AG10803 (cell line): ENCODE data around the gene HTR3E.

Source experiments
- DNase-seq: peaks from one replicate; pipeline ENCODE4 v3.0.0; 2010; ENCODE audit warnings: low read depth
- H3K4me3 ChIP-seq: 2 replicates; pipeline ENCODE4 v1.5.1; 2011; ENCODE audit warnings: mild to moderate bottlenecking, low read length, control low read depth
- TF ChIP-seq, protein P1 (sequence below): conservative IDR thresholded peaks from 2 replicates; pipeline ENCODE4 v1.5.1; 2011; ENCODE audit warnings: mild to moderate bottlenecking, low read length, control low read depth, inconsistent platforms

HTR3E gene

DNA sequence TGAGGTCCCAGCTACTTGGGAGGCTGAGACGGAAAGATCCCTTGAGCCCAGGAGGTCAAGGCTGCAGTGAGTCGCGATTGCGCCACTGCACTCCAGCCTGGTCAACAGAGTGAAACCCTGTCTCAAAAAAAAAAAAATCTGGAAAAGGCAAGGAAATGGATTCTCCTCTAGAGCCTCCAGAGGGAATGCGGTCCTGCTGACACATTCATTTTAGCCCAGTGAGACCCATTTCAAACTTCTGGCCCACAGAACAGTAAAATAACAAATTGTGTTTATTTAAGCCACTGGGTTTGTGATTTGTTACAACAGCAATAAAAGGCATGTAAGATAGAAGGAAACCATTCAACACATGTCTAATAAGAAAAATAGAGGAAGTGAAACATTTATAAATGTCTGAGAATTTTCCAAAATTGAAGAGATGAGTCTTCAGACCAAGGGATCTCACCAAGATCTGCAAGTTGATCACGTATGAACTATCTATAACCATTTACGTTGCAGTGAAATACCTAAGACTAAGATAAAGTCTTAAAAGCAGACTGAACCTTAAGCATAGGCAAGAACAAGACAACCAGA lies at the start of gene HTR3E:
Gene HTR3E, plus strand, starts transcription at position 254 of the 573 bp plus-strand sequence. CDS start 466 bp downstream, outside the sequence.
- DNase-seq: no peak
- no peak within 1 kb of the TSS for H3K4me3 ChIP-seq
- TF ChIP-seq, protein P1, sequence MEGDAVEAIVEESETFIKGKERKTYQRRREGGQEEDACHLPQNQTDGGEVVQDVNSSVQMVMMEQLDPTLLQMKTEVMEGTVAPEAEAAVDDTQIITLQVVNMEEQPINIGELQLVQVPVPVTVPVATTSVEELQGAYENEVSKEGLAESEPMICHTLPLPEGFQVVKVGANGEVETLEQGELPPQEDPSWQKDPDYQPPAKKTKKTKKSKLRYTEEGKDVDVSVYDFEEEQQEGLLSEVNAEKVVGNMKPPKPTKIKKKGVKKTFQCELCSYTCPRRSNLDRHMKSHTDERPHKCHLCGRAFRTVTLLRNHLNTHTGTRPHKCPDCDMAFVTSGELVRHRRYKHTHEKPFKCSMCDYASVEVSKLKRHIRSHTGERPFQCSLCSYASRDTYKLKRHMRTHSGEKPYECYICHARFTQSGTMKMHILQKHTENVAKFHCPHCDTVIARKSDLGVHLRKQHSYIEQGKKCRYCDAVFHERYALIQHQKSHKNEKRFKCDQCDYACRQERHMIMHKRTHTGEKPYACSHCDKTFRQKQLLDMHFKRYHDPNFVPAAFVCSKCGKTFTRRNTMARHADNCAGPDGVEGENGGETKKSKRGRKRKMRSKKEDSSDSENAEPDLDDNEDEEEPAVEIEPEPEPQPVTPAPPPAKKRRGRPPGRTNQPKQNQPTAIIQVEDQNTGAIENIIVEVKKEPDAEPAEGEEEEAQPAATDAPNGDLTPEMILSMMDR: no peak

DNA sequence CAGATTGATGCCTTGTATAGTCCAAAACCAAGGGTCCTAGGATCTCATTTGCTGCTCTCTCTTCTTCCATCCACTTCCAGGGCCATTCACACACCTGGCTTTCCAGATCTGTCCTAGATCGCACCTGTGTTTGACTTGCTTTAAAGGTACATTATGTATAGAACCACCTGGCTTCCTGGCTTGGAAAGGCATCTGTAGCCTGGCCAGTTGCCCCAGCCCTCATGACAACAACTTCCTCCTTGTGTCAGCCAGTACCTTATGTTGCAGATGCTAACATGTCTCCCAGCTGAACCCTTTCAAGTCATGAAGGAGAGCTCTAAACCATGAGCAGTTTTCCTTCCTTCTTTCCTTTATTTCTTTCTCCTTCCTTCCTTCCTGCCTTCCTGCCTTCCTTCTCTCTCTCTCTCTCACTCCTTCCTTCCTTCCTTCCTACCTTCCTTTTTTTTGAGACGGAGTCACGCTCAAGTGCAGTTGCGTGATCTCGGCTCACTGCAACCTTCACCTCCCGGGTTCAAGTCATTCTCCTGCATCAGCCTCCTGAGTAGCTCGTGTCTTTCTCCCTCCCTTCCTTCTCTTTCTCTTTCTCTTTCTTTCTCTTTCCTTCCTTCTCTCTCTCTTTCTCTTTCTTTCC lies 46.5 kb upstream of the HTR3E start:
- no peak for DNase-seq
- TF ChIP-seq, protein P1: no peak
- no peak overlapping the region for H3K4me3 ChIP-seq

GRCh38 chr3:184052767-184053166 lies 44.1 kb upstream of the HTR3E start, which contains the start of gene HTR3C:
TSS of gene HTR3C (plus strand) at chr3:184053047. CDS start at chr3:184053081, 34 bp downstream.
- no peak for DNase-seq
- no peak within 1 kb of the TSS for H3K4me3 ChIP-seq
- TF ChIP-seq, protein P1: no peak

GRCh38 chr3:184058029-184058428 lies 38.8 kb upstream of the HTR3E start:
- H3K4me3 ChIP-seq: no peak overlapping the region
- peak; percentile 46 for DNase-seq
- TF ChIP-seq, protein P1: no peak

DNA sequence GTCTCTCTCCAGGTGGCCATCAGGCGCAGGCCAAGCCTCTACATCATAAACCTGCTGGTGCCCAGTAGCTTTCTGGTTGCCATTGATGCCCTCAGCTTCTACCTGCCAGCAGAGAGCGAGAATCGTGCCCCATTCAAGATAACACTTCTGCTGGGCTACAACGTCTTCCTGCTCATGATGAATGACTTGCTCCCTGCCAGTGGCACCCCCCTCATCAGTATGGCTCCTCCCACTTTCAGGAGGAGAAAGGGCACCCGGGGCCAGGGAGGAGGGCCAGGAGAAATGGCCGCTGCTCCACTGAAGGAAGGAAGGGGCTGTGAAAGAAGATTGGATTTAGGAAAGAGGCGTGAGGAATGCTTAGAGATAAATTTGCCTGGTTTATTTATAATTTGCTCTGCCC lies 37.4 kb upstream of the HTR3E start:
- TF ChIP-seq, protein P1: no peak
- no peak for DNase-seq
- H3K4me3 ChIP-seq: no peak overlapping the region

GRCh38 chr3:184062637-184063036 lies 34.2 kb upstream of the HTR3E start:
- TF ChIP-seq, protein P1: no peak
- no peak overlapping the region for H3K4me3 ChIP-seq

DNA sequence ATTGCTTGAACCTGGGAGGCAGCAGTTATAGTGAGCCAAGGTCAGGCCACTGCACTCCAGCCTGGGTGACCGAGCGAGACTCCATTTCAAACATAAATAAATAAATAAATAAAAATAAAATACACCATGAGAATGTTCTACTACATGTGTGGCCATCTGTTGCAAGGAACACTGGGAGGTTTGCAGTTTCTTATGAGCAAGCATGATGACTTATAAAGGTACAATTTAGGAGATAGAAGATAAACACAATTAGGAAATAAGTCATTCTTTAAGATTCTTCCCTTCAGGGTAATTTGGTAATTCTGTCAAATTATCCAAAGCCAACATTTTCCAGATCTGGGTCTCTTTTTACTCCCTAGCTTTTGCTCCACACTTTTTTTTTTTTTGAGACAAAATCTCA lies 30.7 kb upstream of the HTR3E start:
- H3K4me3 ChIP-seq: no peak overlapping the region
- TF ChIP-seq, protein P1: no peak
- DNase-seq: no peak

More at GRCh38 chr3:184062637-184063036, 34.2 kb upstream of the HTR3E start:
- no peak for DNase-seq
